ENCODE results near the gene OR8D2.
"Not testable (repeated sequence)": the region's sequence is repeated elsewhere in the genome, so short reads cannot be mapped to it uniquely, and the experiment has no call there.

OR8D2 gene

GRCh38 chr11:124285610-124286344 lies 34.2 kb downstream of the OR8D2 start:
- no peak for DNase-seq

- DNase-seq: no peak
Measured at GRCh38 chr11:124278261-124278660, 41.7 kb downstream of the OR8D2 start.

GRCh38 chr11:124277804-124278203 lies 42.2 kb downstream of the OR8D2 start:
- no peak for DNase-seq

GRCh38 chr11:124277207-124277606 lies 42.8 kb downstream of the OR8D2 start:
- no peak for DNase-seq

DNA sequence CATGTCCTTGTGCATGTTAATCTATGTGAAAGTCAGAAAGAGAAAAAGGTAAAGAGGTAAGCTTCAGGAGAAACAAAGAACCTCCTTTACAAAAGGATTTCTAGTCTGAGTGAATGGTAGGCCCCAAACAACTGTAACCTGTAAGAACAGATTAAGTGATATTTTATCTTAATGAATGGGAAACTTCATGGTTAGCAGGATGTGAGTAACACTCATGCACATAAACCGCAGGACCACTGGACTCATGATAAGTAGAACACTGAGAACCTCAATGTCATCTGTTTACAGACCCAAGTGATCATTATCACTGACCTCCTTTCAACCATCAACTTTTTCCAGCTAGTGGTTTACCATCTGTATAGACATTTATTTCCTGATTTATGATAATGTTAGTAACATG lies 43.9 kb downstream of the OR8D2 start:
- DNase-seq: no peak

GRCh38 chr11:124274000-124274399 lies 46.0 kb downstream of the OR8D2 start:
- DNase-seq: no peak

- not testable (repeated sequence) for DNase-seq
Measured at GRCh38 chr11:124270886-124271285, 49.1 kb downstream of the OR8D2 start.

All from midbrain (tissue), 1 donor.